HG03565 (cell line): Measurements from ENCODE around the gene CDIPT.
"Not testable (repeated sequence)": the region's sequence is repeated elsewhere in the genome, so short reads cannot be mapped to it uniquely, and the experiment has no call there.

Experiments
- ATAC-seq: cut with Tn5 transposase; IDR thresholded peaks from one replicate; pipeline ENCODE4 v1.9.1; 2021; ENCODE audit warnings: mild to moderate bottlenecking, moderate library complexity; ENCODE audit not compliant: unreplicated experiment

Gene CDIPT

GRCh38 chr16:29897333-29897732 is 34.3 kb upstream of the CDIPT start:
- ATAC-seq: no peak

DNA sequence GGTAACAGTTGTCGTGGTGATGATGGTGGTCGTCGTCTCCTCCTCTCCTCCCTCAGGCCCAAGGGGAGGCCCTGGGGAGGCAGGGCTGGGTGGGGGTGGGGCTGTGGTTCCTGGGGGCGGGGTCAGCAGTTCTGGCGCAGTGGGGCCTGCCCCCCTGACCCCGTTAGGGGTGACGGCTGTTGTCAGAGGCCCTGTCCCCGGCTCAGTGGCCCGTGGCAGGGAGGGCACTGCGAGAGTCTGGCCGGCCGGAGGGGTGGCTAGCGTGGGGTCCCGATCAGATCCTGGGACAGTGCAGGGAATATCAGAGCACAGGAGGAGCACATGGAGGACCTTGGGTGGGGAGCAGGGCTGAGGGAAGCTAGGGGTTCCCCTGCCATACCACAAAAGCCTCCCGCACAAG is 33.8 kb upstream of the CDIPT start:
- no peak for ATAC-seq

DNA sequence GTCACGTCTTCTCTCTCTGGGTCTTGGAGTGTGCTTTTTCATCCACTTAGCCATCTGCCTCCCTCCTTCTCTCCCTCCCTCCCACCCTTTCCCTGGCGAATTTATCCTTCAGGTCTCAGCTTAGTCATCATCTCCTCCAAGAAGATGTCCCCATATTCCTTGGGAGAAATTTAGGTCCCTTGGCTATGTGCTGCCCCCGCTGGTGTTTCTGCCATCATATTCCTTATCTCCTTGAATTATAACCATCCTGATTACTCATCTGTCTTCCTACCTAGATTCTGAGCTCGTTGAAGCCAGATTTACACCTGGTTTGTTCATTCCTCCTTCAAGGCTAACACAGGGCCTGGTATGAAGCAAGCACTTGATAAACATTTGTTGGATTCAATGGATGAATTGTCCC is 31.3 kb upstream of the CDIPT start:
- ATAC-seq: no peak

DNA sequence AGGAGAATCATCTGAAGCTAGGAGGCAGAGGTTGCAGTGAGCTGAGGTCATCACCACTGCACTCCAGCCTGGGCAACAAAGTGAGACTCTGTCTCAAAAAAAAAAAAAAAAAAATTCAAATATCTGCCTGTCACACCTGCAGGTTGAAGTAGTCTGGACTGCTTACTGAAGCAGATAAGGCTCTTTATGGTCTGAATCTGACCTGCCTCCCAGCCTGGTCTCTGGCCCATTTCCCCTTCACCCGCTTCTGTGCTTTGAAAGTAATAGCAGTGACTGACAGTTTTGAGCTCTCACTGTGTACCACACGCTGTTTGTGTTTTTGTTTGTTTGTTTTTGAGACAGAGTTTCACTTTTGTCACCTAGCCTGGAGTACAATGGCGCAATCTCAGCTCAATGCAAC is 30.5 kb upstream of the CDIPT start:
- ATAC-seq: no peak

- no peak for ATAC-seq
Observed at GRCh38 chr16:29892458-29892813, 29.4 kb upstream of the CDIPT start.

DNA sequence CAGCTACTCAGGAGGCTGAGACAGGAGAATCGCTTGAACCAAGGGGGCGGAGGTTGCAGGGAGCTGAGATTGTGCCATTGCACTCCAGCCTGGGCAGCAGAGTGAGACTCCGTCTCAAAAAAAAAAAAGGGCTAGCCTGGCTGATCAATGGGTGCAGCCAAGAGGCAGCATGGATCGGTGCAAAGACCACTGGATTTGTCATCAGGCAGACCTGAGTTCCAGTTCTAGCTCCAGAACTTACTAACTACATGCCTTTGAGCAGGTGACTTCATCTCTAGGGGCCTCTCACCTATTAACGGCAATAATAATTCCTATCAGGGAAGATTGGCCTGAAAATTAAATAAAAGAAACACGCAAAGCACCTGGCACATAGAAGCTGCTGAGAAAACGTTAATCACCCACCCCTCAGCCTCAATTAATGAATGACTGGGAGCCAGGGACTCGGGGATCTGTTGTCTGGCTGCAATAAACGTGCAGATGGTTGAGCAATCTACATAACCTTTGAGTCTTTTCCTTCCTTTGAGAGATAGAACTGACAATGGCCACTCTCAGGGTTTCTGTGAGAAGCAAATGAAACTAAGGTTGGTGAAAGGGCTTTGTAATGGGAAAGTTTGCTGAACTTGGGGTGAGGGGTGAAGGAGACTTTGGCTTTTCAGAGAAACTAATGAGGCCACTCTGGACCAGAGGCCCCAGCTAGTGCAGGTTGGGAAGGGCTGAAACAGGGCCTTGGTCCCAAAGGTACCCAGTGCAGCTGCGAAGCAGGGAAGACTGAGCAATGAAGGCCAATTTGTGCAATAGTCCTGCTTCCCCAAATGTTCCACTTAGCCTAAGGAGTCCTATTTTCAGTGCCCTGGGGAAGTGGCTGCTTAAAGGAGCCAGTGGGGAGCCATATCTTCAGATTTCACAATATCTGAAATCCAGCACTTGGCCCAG is 28.8 kb upstream of the CDIPT start:
- no peak for ATAC-seq

GRCh38 chr16:29889372-29889771 is 26.3 kb upstream of the CDIPT start:
- ATAC-seq: not testable (repeated sequence)

- no peak for ATAC-seq
Observed at GRCh38 chr16:29883987-29884386, 21.0 kb upstream of the CDIPT start.

DNA sequence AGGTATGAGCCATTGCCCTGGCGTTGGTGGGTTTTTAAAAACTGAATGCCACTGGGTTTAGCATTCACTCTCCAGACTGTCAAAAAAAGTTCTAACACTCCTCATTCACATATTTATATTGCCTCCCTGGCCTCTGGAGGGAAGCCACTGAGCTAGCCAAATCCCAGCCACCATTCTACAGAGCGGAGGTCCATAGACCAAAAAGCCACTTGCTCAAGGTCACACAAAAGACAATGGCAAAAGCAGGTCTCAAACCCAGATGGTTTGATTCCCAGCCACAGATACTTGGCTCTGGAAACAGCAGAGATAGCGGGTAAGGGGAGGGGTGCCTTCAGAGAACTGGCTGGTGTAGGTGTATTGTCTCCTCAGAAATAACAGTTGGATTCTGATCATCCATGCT is 18.0 kb upstream of the CDIPT start:
- no peak for ATAC-seq

DNA sequence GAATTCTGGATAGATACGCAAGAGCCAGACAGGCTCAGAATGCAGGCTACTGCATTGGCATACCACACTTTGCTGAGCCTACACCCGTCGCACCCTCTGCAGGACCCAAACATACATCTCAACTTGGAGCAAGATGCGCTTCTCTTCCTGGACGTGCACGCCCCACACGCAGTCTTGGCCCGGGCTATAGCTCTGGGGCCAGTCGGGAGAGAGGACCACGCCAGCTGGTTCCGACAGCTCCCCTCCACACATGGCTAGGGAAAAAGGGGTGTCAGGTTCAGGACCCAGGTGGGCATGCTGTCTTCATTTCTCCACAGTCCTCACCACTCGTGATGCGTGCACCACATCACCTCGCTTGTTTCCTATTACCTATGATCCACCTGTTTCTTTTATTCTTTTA is 15.1 kb upstream of the CDIPT start:
- no peak for ATAC-seq

- no peak for ATAC-seq
Observed at GRCh38 chr16:29877266-29877961, 14.4 kb upstream of the CDIPT start.

GRCh38 chr16:29876594-29877249 is 13.7 kb upstream of the CDIPT start:
- no peak for ATAC-seq

- no peak for ATAC-seq
Observed at GRCh38 chr16:29876217-29876593, 13.2 kb upstream of the CDIPT start.

GRCh38 chr16:29875206-29875605 is 12.2 kb upstream of the CDIPT start:
- ATAC-seq: no peak

GRCh38 chr16:29873319-29873718 is 10.3 kb upstream of the CDIPT start:
- ATAC-seq: no peak

DNA sequence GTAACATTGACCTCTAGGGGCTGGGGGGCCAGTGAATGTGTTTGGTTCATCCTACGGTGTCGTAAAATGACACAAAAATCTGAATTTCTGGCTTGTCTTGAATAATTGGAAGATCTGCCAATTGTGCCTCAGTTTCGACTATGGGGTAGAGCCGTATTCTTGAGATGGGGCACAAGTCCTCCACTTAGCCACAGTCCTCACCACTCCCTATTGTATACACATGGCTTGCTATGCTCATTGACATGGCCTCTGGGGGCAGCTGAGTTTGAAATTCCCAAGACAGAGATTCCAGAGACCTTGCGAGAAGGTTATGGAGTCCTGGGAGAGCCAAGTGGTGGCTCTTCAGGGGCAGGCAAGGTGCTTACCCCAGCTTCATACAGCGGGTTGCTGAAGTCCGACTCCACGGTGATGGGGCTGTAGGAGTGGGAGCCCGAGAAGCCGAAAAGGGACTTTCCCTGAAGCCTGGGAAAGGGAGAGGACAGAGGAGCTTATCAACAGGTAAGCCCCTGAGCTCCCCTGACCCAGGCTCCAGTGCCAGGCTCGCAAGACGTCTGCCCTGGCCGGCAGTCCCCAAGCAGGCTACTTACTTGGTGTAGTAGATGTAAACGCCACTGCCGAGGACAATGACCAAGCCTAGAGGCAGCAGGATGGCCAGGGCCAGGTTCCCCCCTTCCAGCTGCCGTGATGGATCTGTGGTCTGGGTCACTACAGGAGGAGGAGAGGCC is 9.0 kb upstream of the CDIPT start:
- ATAC-seq: no peak

DNA sequence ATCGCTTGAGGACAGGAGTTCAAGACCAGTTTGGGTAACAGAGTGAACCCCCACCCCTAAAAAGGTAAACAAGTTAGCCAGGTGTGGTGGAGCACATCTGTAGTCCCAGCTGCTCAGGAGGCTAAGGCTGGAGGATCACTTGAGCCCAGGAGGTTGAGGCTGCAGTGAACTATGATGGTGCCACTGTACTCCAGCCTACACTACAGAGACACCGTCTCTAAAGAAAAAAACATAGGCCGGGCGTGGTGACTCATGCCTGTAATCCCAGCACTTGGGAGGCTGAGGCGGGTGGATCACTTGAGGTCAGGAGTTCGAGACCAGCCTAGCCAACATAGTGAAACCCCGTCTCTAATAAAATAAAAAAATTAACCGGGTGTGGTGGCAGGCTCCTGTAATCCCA is 6.0 kb upstream of the CDIPT start:
- ATAC-seq: not testable (repeated sequence)

GRCh38 chr16:29868396-29869009 is 5.5 kb upstream of the CDIPT start:
- ATAC-seq: no peak

GRCh38 chr16:29864205-29864604 is 1.2 kb upstream of the CDIPT start:
- no peak for ATAC-seq

DNA sequence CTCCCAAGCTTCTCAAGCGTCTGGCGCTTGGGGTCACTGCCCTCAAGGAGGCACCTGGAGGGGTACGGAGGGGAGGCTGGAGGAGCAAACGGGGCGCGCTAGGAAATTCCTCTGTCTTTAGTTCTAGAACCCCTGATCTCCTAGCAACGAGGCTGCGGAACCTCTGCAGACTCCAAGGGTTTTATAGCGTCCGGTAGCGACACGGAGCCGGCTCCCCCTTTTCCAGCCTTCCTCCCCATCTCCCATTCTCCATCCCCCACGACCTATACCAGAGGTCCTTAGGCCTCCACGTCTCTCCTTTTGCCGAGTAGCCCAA is 601 bp upstream of the CDIPT start:
- no peak for ATAC-seq

DNA sequence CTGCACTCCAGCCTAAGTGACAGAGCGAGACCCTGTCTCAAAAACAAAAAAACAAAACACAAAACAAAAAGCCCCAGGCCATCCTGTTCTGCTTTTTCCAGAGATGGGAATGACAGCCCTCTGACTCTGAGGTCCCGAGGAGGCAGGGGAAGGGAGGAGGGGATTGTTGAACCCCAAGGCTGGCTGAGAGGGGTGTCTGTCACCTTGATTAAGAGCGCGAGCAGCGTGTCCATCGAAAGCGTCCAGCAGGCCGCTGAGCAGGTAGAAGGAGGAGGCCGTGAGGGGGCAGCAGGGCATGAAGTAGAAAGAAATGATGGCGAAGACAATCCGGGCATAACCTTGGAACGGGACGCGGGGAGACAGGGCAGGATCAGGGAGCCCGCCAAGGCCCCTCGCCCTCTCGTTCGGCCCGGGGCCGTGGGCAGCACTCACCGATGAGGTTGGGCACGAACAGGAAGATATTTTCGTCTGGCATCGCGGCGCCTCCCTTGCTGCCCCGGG is 593 bp downstream of the CDIPT start:
- ATAC-seq: no peak
